Liver (tissue), 9 donors: Measurements from ENCODE around the gene TRMT5. TPM values are rescaled to one million over a fixed set of nuclear protein-coding genes. Genes with fewer than 3 reads are reported as not detected.

Source experiments
- DNase-seq: peaks from one replicate; pipeline ENCODE4 v3.0.0-alpha.2; 2017; ENCODE audit warnings: low spot score
- H3K27ac ChIP-seq, 2 donors: one replicate each; pipeline ENCODE4 v1.7.0; 2013; ENCODE audit warnings: inconsistent platforms in 2 of 2, low read length in 2 of 2, control low read depth in 1 of 2, low read depth in 1 of 2, mild to moderate bottlenecking in 1 of 2
- H3K27me3 ChIP-seq, 4 donors: one replicate each; pipeline versions ENCODE4 v1.6.1 to v1.7.0; 2013; ENCODE audit warnings: low read length in 3 of 4, inconsistent platforms in 1 of 4, mild to moderate bottlenecking in 1 of 4, moderate library complexity in 1 of 4; ENCODE audit not compliant: control insufficient read depth in 4 of 4, insufficient read depth in 4 of 4
- H3K36me3 ChIP-seq, 4 donors: one replicate each; pipeline versions ENCODE4 v1.6.1 to v1.7.0; 2013; ENCODE audit warnings: low read length in 3 of 4, mild to moderate bottlenecking in 3 of 4, low read depth in 1 of 4, moderate library complexity in 1 of 4; ENCODE audit not compliant: control insufficient read depth in 4 of 4, insufficient read depth in 3 of 4
- H3K4me1 ChIP-seq, 4 donors: one replicate each; pipeline versions ENCODE4 v1.6.1 to v1.7.0; 2013; ENCODE audit warnings: low read length in 3 of 4, mild to moderate bottlenecking in 3 of 4, moderate library complexity in 1 of 4; ENCODE audit not compliant: control insufficient read depth in 4 of 4, insufficient read depth in 4 of 4
- H3K4me3 ChIP-seq, 3 donors: one replicate each; pipeline versions ENCODE4 v1.6.1 to v1.7.0; 2013; ENCODE audit warnings: low read length in 3 of 3, control low read depth in 1 of 3, low read depth in 1 of 3, mild to moderate bottlenecking in 1 of 3
- H3K9ac ChIP-seq, 2 donors: one replicate each; pipeline ENCODE4 v1.7.0; 2013; ENCODE audit warnings: low read length in 2 of 2, mild to moderate bottlenecking in 2 of 2, moderate library complexity in 2 of 2, control low read depth in 1 of 2, low read depth in 1 of 2
- H3K9me3 ChIP-seq, 4 donors: one replicate each; pipeline versions ENCODE4 v1.6.1 to v1.7.0; 2013; ENCODE audit warnings: low read length in 3 of 4; ENCODE audit not compliant: control insufficient read depth in 4 of 4
- EGR1 ChIP-seq, 2 donors: IDR thresholded peaks; 2 replicates each; pipeline ENCODE4 v1.6.1; 2016 to 2018; ENCODE audit warnings: antibody characterized with exemption in 2 of 2, low read depth in 2 of 2
- FOXA1 ChIP-seq: IDR thresholded peaks from 2 replicates; pipeline ENCODE4 v1.6.1; 2016; ENCODE audit warnings: antibody characterized with exemption
- FOXA2 ChIP-seq: IDR thresholded peaks from 2 replicates; pipeline ENCODE4 v1.6.1; 2016; ENCODE audit warnings: antibody characterized with exemption
- GABPA ChIP-seq, 2 donors: IDR thresholded peaks in 1 of 2; conservative IDR thresholded peaks in 1 of 2; 2 replicates each; pipeline ENCODE4 v1.6.1; 2016; ENCODE audit warnings: antibody characterized with exemption in 2 of 2, mild to moderate bottlenecking in 1 of 2, moderate library complexity in 1 of 2
- HNF4A ChIP-seq, 2 donors: conservative IDR thresholded peaks; 2 replicates each; pipeline ENCODE4 v1.6.1; 2016; ENCODE audit warnings: antibody characterized with exemption in 2 of 2, mild to moderate bottlenecking in 2 of 2
- HNF4G ChIP-seq: IDR thresholded peaks from 2 replicates; pipeline ENCODE4 v1.6.1; 2016; ENCODE audit warnings: antibody characterized with exemption
- JUND ChIP-seq, 2 donors: IDR thresholded peaks; 2 replicates each; pipeline ENCODE4 v1.6.1; 2016; ENCODE audit warnings: antibody characterized with exemption in 2 of 2
- NR2F2 ChIP-seq: IDR thresholded peaks from 2 replicates; pipeline ENCODE4 v1.6.1; 2016; ENCODE audit warnings: antibody characterized with exemption
- SP1 ChIP-seq: IDR thresholded peaks from 2 replicates; pipeline ENCODE4 v1.6.1; 2018; ENCODE audit warnings: antibody characterized with exemption, mild to moderate bottlenecking
- YY1 ChIP-seq: IDR thresholded peaks from 2 replicates; pipeline ENCODE4 v1.6.1; 2016; ENCODE audit warnings: antibody characterized with exemption, mild to moderate bottlenecking
- WGBS: extraction: QIAGEN DNeasy Blood & Tissue Kit; methylation state at CpG from one replicate; pipeline ENCODE4 v1.1.7; 2013; 5-methylcytosine and 5-hydroxymethylcytosine counted together
- polyA plus RNA-seq, 2 donors: library from polyadenylated mRNA; stranded (reverse) in 1 of 2; unstranded in 1 of 2; fragments of 200-250 nt in 1 of 2; fragments of >200 nt in 1 of 2; fragmentation: Nextera tagmentation in 1 of 2; extraction: Ambion mirVana in 1 of 2; gene quantifications; one replicate each; pipeline versions ENCODE4 v1.2.1 to v1.2.3, GENCODE V29; 2013 to 2015
- total RNA-seq, 2 donors: library from RNA; depleted of rRNA; stranded (reverse); fragments of >200 nt; gene quantifications; one replicate each; pipeline ENCODE4 v1.2.3, GENCODE V29; 2014
- TF ChIP-seq, protein P1 (sequence below): fragments of 150-350 bp; IDR thresholded peaks from 2 replicates; pipeline ENCODE4 v1.5.1; 2017; ENCODE audit warnings: improper control_type of control experiment, low read depth, low read length; ENCODE audit not compliant: missing input control
- TF ChIP-seq, protein P2 (sequence below): IDR thresholded peaks from 2 replicates; pipeline ENCODE4 v1.6.1; 2016; ENCODE audit warnings: antibody characterized with exemption
- TF ChIP-seq, protein P3 (sequence below): IDR thresholded peaks from 2 replicates; pipeline ENCODE4 v1.6.1; 2016; ENCODE audit warnings: antibody characterized with exemption, mild to moderate bottlenecking
- donor health status: healthy.
- donor health status: healthy.
- donor health status: healthy.
- donor health status: healthy.
- donor health status: healthy.

Gene TRMT5
- total and polyA plus RNA-seq, 4 donors = 2.6 to 6.3 (median 4.3) TPM

DNA sequence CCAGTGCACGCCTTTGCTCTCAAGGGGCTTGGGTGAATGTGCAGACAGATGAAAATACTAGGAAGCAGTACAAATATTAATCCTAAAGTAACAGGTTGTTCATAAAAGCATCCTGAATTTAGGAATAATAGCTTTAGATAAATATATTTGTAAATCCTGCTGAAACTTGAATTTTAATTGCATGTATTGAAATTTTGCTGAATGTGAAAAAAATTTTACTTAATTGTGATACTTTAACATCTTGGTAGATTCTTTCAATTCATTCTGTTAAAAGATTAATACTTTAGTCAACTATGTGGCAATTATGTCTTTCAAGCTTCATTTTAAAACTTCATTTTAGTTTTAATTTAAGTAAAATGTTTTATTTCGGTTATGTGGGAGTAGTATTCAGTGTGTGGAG, 5.6 kb upstream of the TRMT5 start:
- TF ChIP-seq FOXA1 (no peak), YY1 (no peak)
- peaks cover 0 to 8% (median 7%) of the 10 kb centered on the region in 4 donors for H3K4me1 ChIP-seq
- no peaks in the 10 kb centered on the region for H3K9me3 ChIP-seq
- no peak overlapping the region for H3K9ac ChIP-seq
- no peak for DNase-seq
- WGBS = 96% methylated on average over 2 of the region's 2 CpGs
- H3K36me3 ChIP-seq = peaks cover 0 to 9% (median 4%) of the 10 kb centered on the region in 4 donors
- no peak overlapping the region for H3K27ac ChIP-seq
- H3K27me3 ChIP-seq = no peaks in the 10 kb centered on the region
- no peak overlapping the region for H3K4me3 ChIP-seq

DNA sequence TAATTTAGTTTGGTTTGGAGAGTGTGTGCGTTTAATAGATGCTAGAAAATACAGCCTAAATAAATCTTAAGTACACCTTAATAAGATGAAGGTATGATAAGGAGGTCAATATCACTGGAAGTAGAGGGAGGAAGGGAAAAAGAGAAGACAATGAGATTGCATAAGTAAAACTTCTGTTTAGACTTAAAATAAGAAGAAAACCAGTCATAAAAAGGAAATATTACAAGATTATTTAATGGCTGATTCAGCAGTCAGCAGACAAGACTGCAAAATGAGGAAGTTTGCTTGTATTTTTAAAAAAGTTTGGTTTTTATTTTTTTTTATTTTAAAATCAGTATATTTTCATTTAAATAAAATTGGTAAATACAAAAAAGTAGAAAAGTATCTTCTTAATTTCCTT, 3.3 kb upstream of the TRMT5 start:
- TF ChIP-seq JUND (IDR thresholded peaks at IDR 0.05) (no peak), HNF4A (conservative IDR thresholded peaks at IDR 0.05) (no peak), NR2F2 (no peak), GABPA (IDR thresholded peaks at IDR 0.05 in 1 of 2, conservative IDR thresholded peaks at IDR 0.05 in 1 of 2) (no peak), HNF4G (no peak), SP1 (no peak), FOXA2 (no peak), EGR1 (IDR thresholded peaks at IDR 0.05; ENCODE audit: low read depth in 2 of 2) (no peak)
- TF ChIP-seq, protein P1, sequence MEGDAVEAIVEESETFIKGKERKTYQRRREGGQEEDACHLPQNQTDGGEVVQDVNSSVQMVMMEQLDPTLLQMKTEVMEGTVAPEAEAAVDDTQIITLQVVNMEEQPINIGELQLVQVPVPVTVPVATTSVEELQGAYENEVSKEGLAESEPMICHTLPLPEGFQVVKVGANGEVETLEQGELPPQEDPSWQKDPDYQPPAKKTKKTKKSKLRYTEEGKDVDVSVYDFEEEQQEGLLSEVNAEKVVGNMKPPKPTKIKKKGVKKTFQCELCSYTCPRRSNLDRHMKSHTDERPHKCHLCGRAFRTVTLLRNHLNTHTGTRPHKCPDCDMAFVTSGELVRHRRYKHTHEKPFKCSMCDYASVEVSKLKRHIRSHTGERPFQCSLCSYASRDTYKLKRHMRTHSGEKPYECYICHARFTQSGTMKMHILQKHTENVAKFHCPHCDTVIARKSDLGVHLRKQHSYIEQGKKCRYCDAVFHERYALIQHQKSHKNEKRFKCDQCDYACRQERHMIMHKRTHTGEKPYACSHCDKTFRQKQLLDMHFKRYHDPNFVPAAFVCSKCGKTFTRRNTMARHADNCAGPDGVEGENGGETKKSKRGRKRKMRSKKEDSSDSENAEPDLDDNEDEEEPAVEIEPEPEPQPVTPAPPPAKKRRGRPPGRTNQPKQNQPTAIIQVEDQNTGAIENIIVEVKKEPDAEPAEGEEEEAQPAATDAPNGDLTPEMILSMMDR = no peak
- TF ChIP-seq, protein P2, sequence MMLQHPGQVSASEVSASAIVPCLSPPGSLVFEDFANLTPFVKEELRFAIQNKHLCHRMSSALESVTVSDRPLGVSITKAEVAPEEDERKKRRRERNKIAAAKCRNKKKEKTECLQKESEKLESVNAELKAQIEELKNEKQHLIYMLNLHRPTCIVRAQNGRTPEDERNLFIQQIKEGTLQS = no peak
- TF ChIP-seq, protein P3, sequence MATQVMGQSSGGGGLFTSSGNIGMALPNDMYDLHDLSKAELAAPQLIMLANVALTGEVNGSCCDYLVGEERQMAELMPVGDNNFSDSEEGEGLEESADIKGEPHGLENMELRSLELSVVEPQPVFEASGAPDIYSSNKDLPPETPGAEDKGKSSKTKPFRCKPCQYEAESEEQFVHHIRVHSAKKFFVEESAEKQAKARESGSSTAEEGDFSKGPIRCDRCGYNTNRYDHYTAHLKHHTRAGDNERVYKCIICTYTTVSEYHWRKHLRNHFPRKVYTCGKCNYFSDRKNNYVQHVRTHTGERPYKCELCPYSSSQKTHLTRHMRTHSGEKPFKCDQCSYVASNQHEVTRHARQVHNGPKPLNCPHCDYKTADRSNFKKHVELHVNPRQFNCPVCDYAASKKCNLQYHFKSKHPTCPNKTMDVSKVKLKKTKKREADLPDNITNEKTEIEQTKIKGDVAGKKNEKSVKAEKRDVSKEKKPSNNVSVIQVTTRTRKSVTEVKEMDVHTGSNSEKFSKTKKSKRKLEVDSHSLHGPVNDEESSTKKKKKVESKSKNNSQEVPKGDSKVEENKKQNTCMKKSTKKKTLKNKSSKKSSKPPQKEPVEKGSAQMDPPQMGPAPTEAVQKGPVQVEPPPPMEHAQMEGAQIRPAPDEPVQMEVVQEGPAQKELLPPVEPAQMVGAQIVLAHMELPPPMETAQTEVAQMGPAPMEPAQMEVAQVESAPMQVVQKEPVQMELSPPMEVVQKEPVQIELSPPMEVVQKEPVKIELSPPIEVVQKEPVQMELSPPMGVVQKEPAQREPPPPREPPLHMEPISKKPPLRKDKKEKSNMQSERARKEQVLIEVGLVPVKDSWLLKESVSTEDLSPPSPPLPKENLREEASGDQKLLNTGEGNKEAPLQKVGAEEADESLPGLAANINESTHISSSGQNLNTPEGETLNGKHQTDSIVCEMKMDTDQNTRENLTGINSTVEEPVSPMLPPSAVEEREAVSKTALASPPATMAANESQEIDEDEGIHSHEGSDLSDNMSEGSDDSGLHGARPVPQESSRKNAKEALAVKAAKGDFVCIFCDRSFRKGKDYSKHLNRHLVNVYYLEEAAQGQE = no peak
- 90% methylated on average over 1 of the region's 1 CpG for WGBS
- no peaks in the 10 kb centered on the region for H3K27me3 ChIP-seq
- peaks cover 0 to 7% (median 3%) of the 10 kb centered on the region in 4 donors for H3K36me3 ChIP-seq
- no peak overlapping the region for H3K27ac ChIP-seq
- peaks cover 2 to 19% (median 15%) of the 10 kb centered on the region in 4 donors for H3K4me1 ChIP-seq
- no peak for DNase-seq
- H3K9ac ChIP-seq = no peak overlapping the region
- H3K4me3 ChIP-seq = no peak overlapping the region
- no peaks in the 10 kb centered on the region for H3K9me3 ChIP-seq
